Stimulated activated CD4-positive, alpha-beta T cell treated with anti-CD3 and anti-CD28 coated beads, Interleukin-1b, Interleukin-23, amount 100 ng/mL, for 24 hours (primary cell): ENCODE results near the gene CHPF.

Source experiments
- DNase-seq, 4 experiments: peaks; one replicate each; pipeline ENCODE4 v3.0.0-alpha.2; 2020; ENCODE audit warnings: low read depth in 4 of 4, low spot score in 1 of 4

The CHPF gene

GRCh38 chr2:219569041-219569440 is 25.4 kb upstream of the CHPF start:
- DNase-seq, result no peak

DNA sequence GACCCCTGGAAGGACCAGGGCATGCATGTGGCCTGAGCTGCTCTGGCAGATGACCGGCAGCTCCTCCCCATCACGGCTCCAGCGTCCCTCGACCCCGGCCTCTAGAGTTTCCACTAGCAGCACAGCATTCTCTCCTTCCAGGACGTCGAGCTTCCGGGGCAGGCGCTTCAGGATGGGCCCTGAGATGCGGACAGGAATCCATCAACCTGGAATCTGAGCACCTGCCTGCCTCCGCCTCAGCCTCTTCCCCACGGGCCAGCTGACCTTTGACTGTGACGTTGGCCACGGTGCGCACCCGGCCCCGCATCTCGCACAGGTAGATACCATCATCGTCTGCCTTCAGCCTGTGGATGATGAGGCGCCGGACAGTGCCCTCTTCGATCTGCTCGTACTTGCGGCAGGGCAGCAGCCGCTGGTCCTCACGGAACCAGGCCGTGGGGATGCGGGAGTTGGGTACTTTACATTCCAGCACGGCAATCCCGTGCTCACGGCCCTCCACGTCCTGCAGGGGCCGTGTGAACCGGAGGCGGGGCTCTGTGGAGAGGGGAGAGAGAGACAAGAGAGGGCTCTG is 24.3 kb upstream of the CHPF start:
- DNase-seq, result no peak

GRCh38 chr2:219567131-219567530 is 23.5 kb upstream of the CHPF start:
- no peak for DNase-seq

GRCh38 chr2:219566640-219567039 is 23.0 kb upstream of the CHPF start:
- no peak for DNase-seq

DNA sequence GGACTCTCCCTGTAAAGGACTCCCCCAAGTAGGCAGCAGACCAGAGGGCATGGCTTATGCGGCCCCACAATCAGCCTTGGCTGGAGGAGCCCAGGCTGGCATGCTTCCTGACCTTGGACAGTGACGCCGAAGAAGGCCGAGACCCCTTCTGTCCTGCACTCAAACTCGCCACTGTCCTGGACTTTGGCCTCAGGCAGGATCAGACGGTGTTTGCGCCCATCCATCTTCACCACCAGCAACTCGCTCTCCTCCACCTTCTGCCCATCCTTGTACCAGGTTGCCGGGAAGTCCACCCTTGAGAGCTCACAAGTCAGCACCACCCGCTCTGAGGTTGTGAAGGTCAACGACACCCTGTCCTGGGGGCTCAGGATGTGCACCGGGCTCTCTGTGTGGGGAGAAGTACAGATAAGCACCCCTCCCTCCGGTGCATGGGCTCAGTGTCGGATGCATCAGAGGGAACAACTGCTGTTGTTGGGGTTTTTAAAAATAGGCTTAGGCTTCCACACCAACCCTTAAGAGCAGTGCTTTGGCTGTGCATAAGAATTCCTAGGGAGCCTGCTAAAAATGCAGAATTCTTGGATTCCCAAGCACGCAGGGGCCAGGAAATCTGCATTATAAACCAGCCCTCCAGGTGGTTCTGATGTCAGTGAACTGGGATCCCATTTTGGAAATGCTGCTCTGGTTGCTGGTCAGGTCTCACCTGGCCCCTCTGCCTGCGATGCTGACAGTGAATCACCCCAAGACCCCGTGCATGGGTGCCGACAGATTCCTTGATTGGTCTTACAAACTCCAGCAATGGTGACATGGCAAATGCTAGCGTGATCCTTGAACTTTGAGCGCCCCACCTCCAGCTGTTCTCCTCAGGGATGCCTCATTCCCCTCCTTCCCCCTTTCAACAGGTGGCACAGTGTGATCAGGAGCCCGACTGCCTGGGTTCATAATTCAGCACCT is 21.8 kb upstream of the CHPF start:
- no peak for DNase-seq

DNA sequence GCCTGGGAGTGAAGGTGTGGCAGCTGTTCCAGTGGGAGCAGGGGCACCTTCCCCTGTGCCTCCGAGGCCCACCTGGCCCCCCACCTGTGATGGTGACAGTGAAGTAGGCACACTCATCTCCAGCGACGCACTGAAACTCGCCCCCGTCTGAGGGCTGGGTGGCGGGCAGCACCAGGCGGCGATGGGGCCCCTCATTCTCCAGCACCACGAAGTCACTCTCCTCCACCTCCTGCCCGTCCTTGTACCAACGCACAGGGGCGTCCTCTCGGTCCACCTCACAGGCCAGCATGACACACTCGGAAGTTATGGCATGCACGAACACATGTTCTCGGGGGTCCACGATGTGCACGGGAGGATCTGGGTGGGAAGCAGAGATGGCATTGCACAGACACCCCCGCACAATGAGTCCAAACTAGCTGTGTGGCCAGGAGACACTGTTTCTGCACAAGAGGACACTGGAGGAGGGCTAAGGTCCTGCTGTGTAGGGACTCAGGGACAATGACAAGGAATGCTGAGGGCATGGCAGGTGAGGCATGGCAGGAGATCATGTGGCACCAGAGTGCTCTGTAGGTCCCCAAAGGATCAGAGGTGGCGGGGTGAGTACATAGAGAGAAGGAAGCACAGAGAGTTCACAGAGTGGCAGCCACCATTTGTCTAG is 19.8 kb upstream of the CHPF start:
- no peak for DNase-seq

GRCh38 chr2:219562049-219563020 is 18.7 kb upstream of the CHPF start:
- DNase-seq, result no peak

- no peak for DNase-seq
Observed at GRCh38 chr2:219561179-219562048, 17.8 kb upstream of the CHPF start.

DNA sequence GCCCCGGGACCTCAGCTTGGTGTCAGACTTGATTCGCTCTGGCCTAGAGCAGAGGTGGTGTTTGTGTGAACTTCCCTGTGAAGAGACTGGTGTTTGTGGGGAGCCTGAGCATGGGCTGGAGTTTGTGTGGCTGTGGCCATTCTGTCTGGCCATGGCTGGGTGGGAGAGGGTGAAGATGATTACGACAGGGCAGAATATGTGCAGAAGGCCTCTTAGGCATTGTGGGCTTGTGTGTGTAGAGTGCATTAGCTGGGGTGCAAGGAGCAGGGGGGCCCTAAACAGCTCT is 17.2 kb upstream of the CHPF start:
- no peak for DNase-seq

- DNase-seq, result no peak
Observed at GRCh38 chr2:219560037-219560892, 16.7 kb upstream of the CHPF start.

DNA sequence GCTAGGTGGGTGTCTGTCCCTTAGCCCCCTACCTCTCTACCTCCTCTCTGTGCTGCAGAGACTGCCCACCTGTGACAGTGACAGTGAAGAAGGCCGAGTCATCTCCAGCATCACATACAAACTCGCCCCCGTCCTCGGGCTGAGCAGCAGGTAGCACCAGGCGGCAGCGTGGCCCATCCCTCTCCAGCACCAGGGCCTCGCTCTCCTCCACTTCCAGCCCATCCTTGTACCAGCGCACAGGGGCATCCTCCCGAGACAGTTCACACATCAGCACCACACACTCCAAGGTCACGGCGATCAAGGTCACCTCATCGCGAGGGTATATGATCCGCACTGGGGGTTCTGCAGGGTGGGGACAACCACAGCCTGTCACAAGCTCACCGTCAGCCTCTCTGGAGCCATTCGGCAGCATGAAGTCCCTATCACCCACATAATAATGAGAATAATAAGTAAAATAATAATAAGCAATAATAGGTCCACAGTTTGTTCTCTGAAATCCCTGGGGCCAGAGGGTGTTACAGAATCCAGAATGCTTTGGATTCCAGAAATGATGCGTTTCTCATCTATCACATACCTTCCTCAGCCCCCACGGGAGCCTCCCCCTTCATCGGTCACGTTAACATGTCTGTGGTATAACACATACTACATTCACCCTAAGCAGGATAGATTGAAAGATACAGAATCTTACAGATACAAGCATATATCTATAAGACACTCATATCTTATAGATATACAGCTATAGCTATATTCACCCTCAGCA is 15.7 kb upstream of the CHPF start:
- DNase-seq, result no peak

DNA sequence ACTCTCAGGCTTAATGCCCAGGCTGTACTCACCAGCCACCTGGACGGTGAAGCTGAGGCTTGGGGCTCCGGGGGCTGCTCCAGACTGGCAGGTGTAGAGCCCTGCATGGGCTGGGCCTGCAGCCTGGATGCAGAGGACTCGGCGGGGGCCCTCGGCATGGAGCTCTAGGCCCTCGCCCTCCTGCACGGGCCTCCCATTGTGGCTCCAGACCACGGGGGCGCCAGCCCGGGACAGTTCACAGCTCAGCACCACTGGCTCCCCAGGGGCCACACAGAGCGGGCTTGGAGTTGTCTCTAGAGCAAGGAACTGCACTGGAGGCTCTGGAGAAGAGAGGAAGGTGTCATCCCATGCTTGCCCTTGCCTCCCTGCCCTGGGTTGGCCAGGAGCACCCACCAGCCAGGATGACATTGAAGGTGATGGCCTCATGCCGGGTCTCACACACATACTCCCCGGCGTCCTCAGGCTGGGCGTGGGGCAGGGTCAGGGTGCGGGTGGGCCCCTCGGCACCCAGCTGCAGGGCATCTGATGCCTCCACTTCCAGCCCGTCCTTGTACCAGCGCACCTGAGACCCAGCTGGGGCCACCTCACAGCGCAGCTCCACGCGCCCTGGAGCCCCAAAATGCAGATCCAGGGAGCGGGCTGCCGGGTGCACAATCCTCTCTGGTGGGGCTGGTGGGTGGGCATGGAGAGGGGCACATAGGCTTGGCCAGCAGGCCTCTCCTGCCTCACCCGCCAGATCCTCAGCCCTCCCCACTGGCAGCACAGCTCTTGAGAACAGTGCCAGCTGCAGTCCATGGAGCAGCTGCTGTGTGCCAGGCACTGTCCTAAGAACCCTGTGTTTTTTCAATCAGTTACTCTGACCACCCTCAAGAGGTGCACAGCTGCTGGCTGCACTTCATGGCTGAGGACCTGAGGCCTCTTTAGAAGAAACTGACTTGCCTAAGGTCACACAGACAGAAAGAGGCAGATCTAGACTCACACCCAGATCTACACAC is 14.5 kb upstream of the CHPF start:
- no peak for DNase-seq

DNA sequence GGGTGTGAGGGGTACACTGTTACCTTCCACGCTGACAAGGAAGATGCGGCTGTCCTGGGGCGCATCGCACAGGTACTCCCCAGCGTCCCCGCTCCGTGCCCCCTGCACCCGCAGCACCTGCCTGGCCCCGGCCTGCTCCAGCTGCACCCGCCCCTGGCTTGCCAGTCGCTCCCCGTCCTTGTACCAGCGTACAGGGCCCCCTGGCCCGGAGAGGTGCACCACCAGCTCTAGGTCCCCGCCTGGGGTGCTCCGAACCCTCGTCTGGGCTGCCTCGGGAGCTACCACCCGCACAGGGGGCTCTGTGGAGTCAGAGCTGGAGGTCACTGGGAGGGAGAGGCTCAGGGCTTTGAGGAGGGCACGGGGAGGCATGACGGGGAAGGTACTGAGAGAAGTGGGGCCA is 13.7 kb upstream of the CHPF start:
- DNase-seq, result no peak

DNA sequence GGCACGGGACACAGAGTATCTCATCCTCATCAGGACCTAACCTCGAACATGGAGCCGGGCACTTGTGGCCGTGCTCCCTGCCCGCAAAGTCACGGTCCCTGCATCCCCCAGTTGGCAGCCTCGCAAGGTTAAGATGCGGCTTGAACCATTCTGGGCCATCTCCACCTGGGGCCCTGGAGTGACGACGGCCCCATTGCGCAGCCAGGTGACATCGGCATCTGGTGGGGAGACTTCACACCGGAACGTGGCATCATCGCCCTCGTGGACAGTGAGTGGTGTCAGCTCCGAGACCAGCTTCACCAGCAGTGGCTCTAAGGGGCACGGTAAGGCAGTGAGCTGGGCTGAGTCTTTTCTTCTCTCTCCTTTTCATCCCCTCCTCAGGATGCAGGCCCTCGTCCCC is 12.8 kb upstream of the CHPF start:
- no peak for DNase-seq

DNA sequence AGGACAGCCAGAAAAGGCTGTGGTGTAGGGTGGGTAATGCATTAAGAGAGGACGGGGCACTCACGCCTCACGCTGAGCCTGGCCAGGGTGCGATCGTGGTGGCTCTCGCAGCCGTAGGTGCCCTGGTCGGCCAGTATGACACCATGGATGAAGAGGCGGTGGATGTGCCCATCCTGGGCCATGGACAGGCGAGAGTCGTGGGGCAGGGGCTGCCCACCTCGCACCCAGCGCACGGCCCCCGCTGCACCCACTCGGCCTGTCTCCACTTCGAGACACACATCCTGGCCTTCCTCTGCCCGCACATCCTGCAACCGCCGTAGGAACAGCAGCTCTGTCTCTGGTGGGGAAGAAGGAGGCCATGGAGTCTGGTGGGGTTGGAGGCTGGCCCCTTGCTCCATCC is 12.3 kb upstream of the CHPF start:
- no peak for DNase-seq

GRCh38 chr2:219554350-219554749 is 10.7 kb upstream of the CHPF start:
- DNase-seq, result no peak

- DNase-seq, result no peak
Observed at GRCh38 chr2:219553463-219553963, 9.9 kb upstream of the CHPF start.

DNA sequence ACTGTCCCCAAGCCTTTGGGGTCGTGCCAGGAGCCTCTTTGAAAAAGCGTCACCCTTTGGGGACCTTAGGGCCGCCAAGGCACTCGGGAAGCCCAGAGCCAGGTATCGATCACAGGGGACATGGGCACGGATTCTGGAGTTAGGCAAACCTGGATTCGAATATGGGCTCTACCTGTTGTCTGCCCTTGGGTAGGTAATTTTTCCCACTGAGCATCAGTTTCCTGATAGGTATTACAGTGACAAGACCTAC is 9.5 kb upstream of the CHPF start:
- no peak for DNase-seq
